ENCODE data around the gene CATSPERE. TPM values are rescaled to one million over a fixed set of nuclear protein-coding genes. Genes with fewer than 3 reads are reported as not detected.
A peak's percentile ranks its signal among the peaks of the same experiment; 100 is the strongest.

The CATSPERE gene
- total RNA-seq, 1 experiment from 2014 or later: 1.2 TPM

DNA sequence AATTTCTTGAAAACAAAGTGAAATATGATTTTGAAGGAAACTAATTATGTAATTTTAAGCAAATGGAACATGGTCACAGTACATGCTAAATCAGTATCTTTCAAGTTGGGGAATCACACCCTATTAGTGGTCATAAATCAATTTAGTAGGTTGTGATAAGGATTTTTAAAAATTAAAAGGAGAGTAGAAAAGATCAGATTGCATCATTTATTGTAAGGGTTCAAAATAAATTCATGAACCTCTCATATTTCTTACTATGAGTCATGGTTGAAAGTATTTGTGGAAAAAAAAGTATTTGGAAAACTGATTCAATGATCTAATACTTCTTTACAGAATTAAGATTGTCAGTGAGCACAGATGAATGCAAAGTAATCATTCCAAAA is 24.0 kb upstream of the CATSPERE start:
- Histone ChIP-seq H3K9me2 (ENCODE audit: insufficient read depth) (no peaks in the 10 kb centered on the region), H3K27ac (peak overlapping the region; percentile 51), H3K27me3 (ENCODE audit: insufficient read depth, low read depth) (no peaks in the 10 kb centered on the region), H3F3A (ENCODE audit: insufficient read depth, low read depth) (peaks cover 11% of the 10 kb centered on the region), H3K9me3 (ENCODE audit: insufficient read depth, low read depth) (no peaks in the 10 kb centered on the region), H3K4me2 (peak overlapping the region; percentile 7), H3K36me3 (ENCODE audit: low read depth) (peaks cover 18% of the 10 kb centered on the region), H4K20me1 (ENCODE audit: insufficient read depth) (no peaks in the 10 kb centered on the region), H3K4me1 (replicated peaks; ENCODE audit: insufficient read depth) (peaks cover 30% of the 10 kb centered on the region), H3K4me3 (no peak overlapping the region), H2AFZ (no peak overlapping the region), H3K79me2 (ENCODE audit: low read depth) (peaks cover 43% of the 10 kb centered on the region)
- POLR2A ChIA-PET (ENCODE audit: unreplicated experiment): no interaction called here
- no peak for DNase-seq
- no TSS peak for BruUV-seq (replicated peaks)
- TF ChIP-seq, protein P1, sequence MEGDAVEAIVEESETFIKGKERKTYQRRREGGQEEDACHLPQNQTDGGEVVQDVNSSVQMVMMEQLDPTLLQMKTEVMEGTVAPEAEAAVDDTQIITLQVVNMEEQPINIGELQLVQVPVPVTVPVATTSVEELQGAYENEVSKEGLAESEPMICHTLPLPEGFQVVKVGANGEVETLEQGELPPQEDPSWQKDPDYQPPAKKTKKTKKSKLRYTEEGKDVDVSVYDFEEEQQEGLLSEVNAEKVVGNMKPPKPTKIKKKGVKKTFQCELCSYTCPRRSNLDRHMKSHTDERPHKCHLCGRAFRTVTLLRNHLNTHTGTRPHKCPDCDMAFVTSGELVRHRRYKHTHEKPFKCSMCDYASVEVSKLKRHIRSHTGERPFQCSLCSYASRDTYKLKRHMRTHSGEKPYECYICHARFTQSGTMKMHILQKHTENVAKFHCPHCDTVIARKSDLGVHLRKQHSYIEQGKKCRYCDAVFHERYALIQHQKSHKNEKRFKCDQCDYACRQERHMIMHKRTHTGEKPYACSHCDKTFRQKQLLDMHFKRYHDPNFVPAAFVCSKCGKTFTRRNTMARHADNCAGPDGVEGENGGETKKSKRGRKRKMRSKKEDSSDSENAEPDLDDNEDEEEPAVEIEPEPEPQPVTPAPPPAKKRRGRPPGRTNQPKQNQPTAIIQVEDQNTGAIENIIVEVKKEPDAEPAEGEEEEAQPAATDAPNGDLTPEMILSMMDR (conservative IDR thresholded peaks at IDR 0.05): no peak
- TF ChIP-seq EZH2 (IDR thresholded peaks at IDR 0.05; ENCODE audit: low read depth): no peak
- CTCF ChIA-PET: no interaction called here
- intact Hi-C loops (cut with micrococcal nuclease; ENCODE audit: unreplicated experiment): no loop called here

DNA sequence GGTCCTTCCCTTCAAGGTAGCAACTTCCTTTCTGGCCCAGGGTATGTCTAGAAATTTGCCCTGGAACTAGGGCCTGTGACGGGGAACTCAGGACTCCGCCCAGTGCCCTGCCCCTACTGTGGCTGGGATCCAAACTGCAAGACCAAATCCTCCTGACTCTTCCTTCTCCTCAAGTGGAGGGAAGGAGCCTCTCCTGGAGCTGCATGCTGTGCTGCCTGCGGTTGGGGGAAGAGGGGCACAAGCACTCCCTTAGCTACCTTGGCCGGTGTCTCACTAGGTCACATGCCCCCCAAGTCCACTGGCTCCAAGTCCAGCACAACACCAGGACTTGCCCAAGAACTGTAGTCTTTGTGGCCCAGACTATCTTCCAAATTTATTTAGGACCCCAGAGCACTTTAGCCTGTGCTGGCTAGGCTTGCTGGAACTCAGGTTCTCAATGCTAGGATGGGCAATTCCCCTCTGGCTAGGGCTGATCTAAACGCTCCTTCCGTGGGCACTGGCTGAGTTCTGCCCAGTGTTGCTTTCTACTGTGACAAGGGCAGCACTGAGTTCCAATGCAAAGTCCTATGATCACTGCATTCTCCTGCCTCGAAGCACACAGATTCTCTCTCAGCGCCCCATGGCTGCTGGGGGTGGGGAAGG is 21.6 kb upstream of the CATSPERE start:
- H3K9me3 ChIP-seq (ENCODE audit: insufficient read depth, low read depth): no peaks in the 10 kb centered on the region
- H3K27ac ChIP-seq: no peak overlapping the region
- no peaks in the 10 kb centered on the region for H3K9me2 ChIP-seq (ENCODE audit: insufficient read depth)
- H4K20me1 ChIP-seq (ENCODE audit: insufficient read depth): no peaks in the 10 kb centered on the region; the same call in 1 of the 2 replicates
- no peak for DNase-seq
- H3K4me3 ChIP-seq: no peak overlapping the region
- no TSS peak for BruUV-seq (replicated peaks)
- peaks cover 8% of the 10 kb centered on the region for H3F3A ChIP-seq (ENCODE audit: insufficient read depth, low read depth)
- CTCF ChIA-PET: no interaction called here
- POLR2A ChIA-PET (ENCODE audit: unreplicated experiment): no interaction called here
- H3K4me2 ChIP-seq: no peak overlapping the region
- peaks cover 65% of the 10 kb centered on the region for H3K79me2 ChIP-seq (ENCODE audit: low read depth)
- peaks cover 22% of the 10 kb centered on the region for H3K36me3 ChIP-seq (ENCODE audit: low read depth)
- TF ChIP-seq EZH2 (IDR thresholded peaks at IDR 0.05; ENCODE audit: low read depth): no peak
- TF ChIP-seq, protein P1 (conservative IDR thresholded peaks at IDR 0.05): no peak
- intact Hi-C loops (cut with micrococcal nuclease; ENCODE audit: unreplicated experiment): no loop called here
- H2AFZ ChIP-seq: no peak overlapping the region
- H3K4me1 ChIP-seq (replicated peaks; ENCODE audit: insufficient read depth): peaks cover 30% of the 10 kb centered on the region
- H3K27me3 ChIP-seq (ENCODE audit: insufficient read depth, low read depth): no peaks in the 10 kb centered on the region

DNA sequence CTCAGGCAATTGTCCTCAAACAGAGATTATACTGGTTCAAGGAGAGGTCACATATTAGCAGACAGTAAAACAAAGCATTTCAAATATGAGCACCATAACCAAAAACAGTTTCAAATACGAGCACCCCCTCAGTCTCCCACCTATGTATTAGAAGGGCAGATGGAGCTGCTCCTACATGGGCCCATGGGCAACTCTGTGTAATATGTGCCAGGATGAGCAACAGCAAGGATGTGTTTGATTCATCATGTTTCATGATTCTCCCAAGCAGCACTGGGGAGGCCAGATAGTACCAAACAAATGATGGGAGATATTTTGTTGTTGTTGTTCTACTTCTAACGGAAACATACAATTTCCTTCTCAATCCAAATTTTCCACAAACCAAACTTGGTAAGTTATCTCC is 18.2 kb upstream of the CATSPERE start:
- Histone ChIP-seq H3K4me1 (replicated peaks; ENCODE audit: insufficient read depth) (peaks cover 12% of the 10 kb centered on the region), H3K27me3 (ENCODE audit: insufficient read depth, low read depth) (no peaks in the 10 kb centered on the region), H3K36me3 (ENCODE audit: low read depth) (peaks cover 14% of the 10 kb centered on the region; the same call in 1 of the 2 replicates), H3K79me2 (ENCODE audit: low read depth) (peaks cover 93% of the 10 kb centered on the region), H3K9me3 (ENCODE audit: insufficient read depth, low read depth) (no peaks in the 10 kb centered on the region), H3K9me2 (ENCODE audit: insufficient read depth) (no peaks in the 10 kb centered on the region), H3K4me3 (no peak overlapping the region), H3K4me2 (no peak overlapping the region), H2AFZ (no peak overlapping the region), H3K27ac (no peak overlapping the region), H4K20me1 (ENCODE audit: insufficient read depth) (no peaks in the 10 kb centered on the region; the same call in 1 of the 2 replicates), H3F3A (ENCODE audit: insufficient read depth, low read depth) (peaks cover under 1% of the 10 kb centered on the region)
- intact Hi-C loops (cut with micrococcal nuclease; ENCODE audit: unreplicated experiment): no loop called here
- TF ChIP-seq, protein P1 (conservative IDR thresholded peaks at IDR 0.05): no peak
- no peak for TF ChIP-seq EZH2 (IDR thresholded peaks at IDR 0.05; ENCODE audit: low read depth)
- CTCF ChIA-PET: no interaction called here
- POLR2A ChIA-PET (ENCODE audit: unreplicated experiment): no interaction called here
- no peak for DNase-seq
- no TSS peak for BruUV-seq (replicated peaks)
